Naive B cell (primary cell): ENCODE results near the gene WDR93. TPM values are rescaled to one million over a fixed set of nuclear protein-coding genes. Genes with fewer than 3 reads are reported as not detected.
"Not testable (repeated sequence)": the region's sequence is repeated elsewhere in the genome, so short reads cannot be mapped to it uniquely, and the experiment has no call there.

Experiments used
- ATAC-seq, 2 donors: fragments of 150-1000 bp; cut with Tn5 transposase; 2 replicates each; pipeline ENCODE4 v1.10.0; 2021; ENCODE audit warnings: low read depth in 2 of 2, mild to moderate bottlenecking in 2 of 2, moderate library complexity in 2 of 2
- DNase-seq: peaks from one replicate; pipeline ENCODE4 v3.0.0; 2022
- H3K27ac Mint-ChIP-seq, 6 donors: one replicate each; pipeline ENCODE4 v1.8.0; 2020 to 2022; ENCODE audit warnings: mild to moderate bottlenecking in 6 of 6, mixed read lengths in 6 of 6, moderate library complexity in 5 of 6, inconsistent platforms in 2 of 6
- H3K27me3 Mint-ChIP-seq, 3 donors: one replicate each; pipeline ENCODE4 v1.8.0; 2021 to 2022; ENCODE audit warnings: mixed read lengths in 3 of 3, mild to moderate bottlenecking in 1 of 3
- H3K36me3 Mint-ChIP-seq, 2 donors: one replicate each; pipeline ENCODE4 v1.8.0; 2020 to 2022; ENCODE audit warnings: mixed read lengths in 2 of 2, inconsistent platforms in 1 of 2, mild to moderate bottlenecking in 1 of 2
- H3K4me1 Mint-ChIP-seq, 3 donors: one replicate each; pipeline ENCODE4 v1.8.0; 2020 to 2022; ENCODE audit warnings: mixed read lengths in 3 of 3, inconsistent platforms in 1 of 3, mild to moderate bottlenecking in 1 of 3, moderate library complexity in 1 of 3
- H3K4me3 Mint-ChIP-seq, 8 donors: one replicate each; pipeline ENCODE4 v1.8.0; 2020 to 2022; ENCODE audit warnings: mild to moderate bottlenecking in 8 of 8, mixed read lengths in 8 of 8, moderate library complexity in 8 of 8, inconsistent platforms in 2 of 8
- H3K9me3 Mint-ChIP-seq, 7 donors: one replicate each; pipeline ENCODE4 v1.8.0; 2020 to 2022; ENCODE audit warnings: mixed read lengths in 7 of 7, mild to moderate bottlenecking in 5 of 7, inconsistent platforms in 2 of 7, moderate library complexity in 1 of 7
- polyA plus RNA-seq, 6 donors: library from polyadenylated mRNA; unstranded; fragments of 300-500 nt; fragmentation: Illumina TruSeq; gene quantifications; one replicate each; pipeline ENCODE4 v1.2.3, GENCODE V29; 2021; ENCODE audit warnings: low read depth in 6 of 6

Gene WDR93
- polyA plus RNA-seq, 6 donors from 2014 or later, result not detected

- Mint-ChIP-seq H3K27ac (no peak overlapping the region), H3K4me1 (peaks cover 5 to 13% (median 10%) of the 10 kb centered on the region in 3 donors), H3K4me3 (peak overlapping the region in 7 of 8 donors; percentile 22 to 76 (median 55)), H3K36me3 (no peaks in the 10 kb centered on the region), H3K9me3 (no peaks in the 10 kb centered on the region), H3K27me3 (peaks cover 16 to 36% (median 25%) of the 10 kb centered on the region in 3 donors)
- ATAC-seq, result no peak
- no peak for DNase-seq
These were observed 86.6 kb downstream of the WDR93 start for GRCh38 chr15:89777073-89777751.

- H3K4me3 Mint-ChIP-seq, result peak overlapping the region in 4 of 8 donors; percentile 6 to 54 (median 30)
- H3K27me3 Mint-ChIP-seq, result peaks cover 16 to 36% (median 25%) of the 10 kb centered on the region in 3 donors
- H3K27ac Mint-ChIP-seq, result no peak overlapping the region
- H3K4me1 Mint-ChIP-seq, result peaks cover 5 to 14% (median 13%) of the 10 kb centered on the region in 3 donors
- H3K9me3 Mint-ChIP-seq, result no peaks in the 10 kb centered on the region
- ATAC-seq, result no peak
- H3K36me3 Mint-ChIP-seq, result no peaks in the 10 kb centered on the region
- DNase-seq, result no peak
These were observed 87.3 kb downstream of the WDR93 start for GRCh38 chr15:89777782-89778380.

- Mint-ChIP-seq H3K4me3 (peak overlapping the region in 1 of 8 donors; percentile 70), H3K9me3 (no peaks in the 10 kb centered on the region), H3K4me1 (peaks cover 5 to 14% (median 13%) of the 10 kb centered on the region in 3 donors), H3K27me3 (peaks cover 16 to 35% (median 25%) of the 10 kb centered on the region in 3 donors), H3K27ac (no peak overlapping the region), H3K36me3 (no peaks in the 10 kb centered on the region)
- ATAC-seq (no peak), DNase-seq (no peak)
These were observed 88.2 kb downstream of the WDR93 start for GRCh38 chr15:89778861-89779260.

DNA sequence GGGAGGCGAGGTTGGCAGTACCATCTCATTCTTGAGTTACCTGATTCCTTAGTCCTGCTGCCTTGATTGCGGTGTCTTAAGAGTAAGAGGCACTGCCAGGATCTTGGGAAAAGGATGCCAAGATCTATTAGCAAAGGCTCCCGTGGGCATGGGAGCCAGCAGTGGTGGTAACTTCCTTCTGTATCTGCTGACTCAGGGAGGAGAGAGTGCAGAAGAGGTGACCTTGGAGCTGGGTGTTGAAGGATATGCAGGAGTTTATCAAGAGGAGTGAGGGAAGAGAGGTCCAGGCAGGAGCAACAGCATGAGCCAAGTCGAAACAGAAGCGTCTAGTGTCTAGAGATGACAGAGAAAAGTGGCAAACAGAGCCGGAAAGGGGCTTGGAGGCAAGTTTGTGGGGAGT lies 90.0 kb downstream of the WDR93 start:
- DNase-seq (no peak), ATAC-seq (no peak)
- peak overlapping the region in 2 of 6 donors; percentile 2 to 16 for H3K27ac Mint-ChIP-seq
- H3K4me1 Mint-ChIP-seq, result peaks cover 5 to 14% (median 13%) of the 10 kb centered on the region in 3 donors
- H3K4me3 Mint-ChIP-seq, result no peak overlapping the region
- no peaks in the 10 kb centered on the region for H3K36me3 Mint-ChIP-seq
- H3K27me3 Mint-ChIP-seq, result peaks cover 16 to 31% (median 17%) of the 10 kb centered on the region in 3 donors
- no peaks in the 10 kb centered on the region for H3K9me3 Mint-ChIP-seq

- Mint-ChIP-seq H3K27ac (peak overlapping the region in 1 of 6 donors; percentile 2), H3K4me3 (peak overlapping the region in 2 of 8 donors; percentile 23 to 47), H3K27me3 (peaks cover 16 to 31% (median 17%) of the 10 kb centered on the region in 3 donors), H3K36me3 (no peaks in the 10 kb centered on the region), H3K4me1 (peaks cover 5 to 14% (median 13%) of the 10 kb centered on the region in 3 donors), H3K9me3 (peaks cover 0 to 4% (median 0%) of the 10 kb centered on the region in 7 donors)
- DNase-seq (no peak), ATAC-seq (peak; percentile 48 to 50)
These were observed 90.4 kb downstream of the WDR93 start for GRCh38 chr15:89781055-89781454.

GRCh38 chr15:89781891-89782618 lies 91.4 kb downstream of the WDR93 start:
- Mint-ChIP-seq H3K36me3 (no peaks in the 10 kb centered on the region), H3K4me3 (no peak overlapping the region), H3K9me3 (peaks cover 0 to 4% (median 0%) of the 10 kb centered on the region in 7 donors), H3K27me3 (peaks cover 16 to 28% (median 17%) of the 10 kb centered on the region in 3 donors), H3K27ac (no peak overlapping the region), H3K4me1 (peaks cover 5 to 13% (median 11%) of the 10 kb centered on the region in 3 donors)
- ATAC-seq (peak in 1 of 2 donors; percentile 51), DNase-seq (no peak)

- H3K27ac Mint-ChIP-seq, H3K9me3 Mint-ChIP-seq, DNase-seq, H3K4me3 Mint-ChIP-seq, H3K36me3 Mint-ChIP-seq, ATAC-seq: not testable (repeated sequence)
- Mint-ChIP-seq H3K4me1 (peaks cover 5 to 11% (median 9%) of the 10 kb centered on the region in 3 donors), H3K27me3 (peaks cover 14 to 25% (median 17%) of the 10 kb centered on the region in 3 donors)
These were observed 92.0 kb downstream of the WDR93 start for GRCh38 chr15:89782619-89782950.

DNA sequence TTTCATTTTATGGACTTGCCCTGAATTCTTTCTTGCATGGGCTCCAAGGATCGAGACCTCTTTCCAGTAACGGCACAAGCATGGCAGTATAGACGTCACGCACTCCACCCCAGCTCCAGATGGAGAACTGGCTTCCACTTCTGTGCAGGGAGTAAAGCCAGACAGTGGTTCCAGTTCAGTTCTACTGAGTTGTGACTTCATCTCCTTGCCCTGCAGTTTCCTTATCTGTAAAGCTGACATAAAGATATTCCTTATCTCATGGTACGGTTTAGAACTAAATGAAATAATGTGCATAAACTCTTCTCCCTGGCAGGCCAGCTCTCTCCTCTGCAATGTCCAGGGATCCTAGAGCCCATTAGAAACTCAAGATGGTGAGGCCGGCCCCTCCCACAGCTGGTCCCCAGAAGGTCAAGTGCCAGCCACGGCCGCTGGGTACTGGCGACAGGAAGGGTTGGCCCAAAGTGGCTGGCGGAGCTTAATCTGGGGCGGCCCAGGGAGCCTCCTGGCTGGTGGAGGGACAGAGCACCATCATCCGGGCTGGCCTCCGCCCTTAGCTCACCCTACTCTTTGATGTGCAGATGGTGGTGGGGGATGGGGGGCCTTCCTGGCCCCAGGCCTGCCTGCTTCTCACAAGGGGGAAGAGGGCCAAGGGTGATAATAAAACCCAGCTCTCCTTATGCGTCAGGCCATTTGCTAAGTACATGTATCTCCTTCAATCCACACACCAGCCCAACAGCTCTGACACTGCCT lies 92.7 kb downstream of the WDR93 start:
- no peaks in the 10 kb centered on the region for H3K36me3 Mint-ChIP-seq
- H3K27me3 Mint-ChIP-seq, result peaks cover 13 to 18% (median 15%) of the 10 kb centered on the region in 3 donors
- ATAC-seq (no peak), DNase-seq (no peak)
- peaks cover 5 to 11% (median 9%) of the 10 kb centered on the region in 3 donors for H3K4me1 Mint-ChIP-seq
- H3K27ac Mint-ChIP-seq, result peak overlapping the region in 1 of 6 donors; percentile 91
- H3K4me3 Mint-ChIP-seq, result no peak overlapping the region
- peaks cover 0 to 13% (median 8%) of the 10 kb centered on the region in 7 donors for H3K9me3 Mint-ChIP-seq

DNA sequence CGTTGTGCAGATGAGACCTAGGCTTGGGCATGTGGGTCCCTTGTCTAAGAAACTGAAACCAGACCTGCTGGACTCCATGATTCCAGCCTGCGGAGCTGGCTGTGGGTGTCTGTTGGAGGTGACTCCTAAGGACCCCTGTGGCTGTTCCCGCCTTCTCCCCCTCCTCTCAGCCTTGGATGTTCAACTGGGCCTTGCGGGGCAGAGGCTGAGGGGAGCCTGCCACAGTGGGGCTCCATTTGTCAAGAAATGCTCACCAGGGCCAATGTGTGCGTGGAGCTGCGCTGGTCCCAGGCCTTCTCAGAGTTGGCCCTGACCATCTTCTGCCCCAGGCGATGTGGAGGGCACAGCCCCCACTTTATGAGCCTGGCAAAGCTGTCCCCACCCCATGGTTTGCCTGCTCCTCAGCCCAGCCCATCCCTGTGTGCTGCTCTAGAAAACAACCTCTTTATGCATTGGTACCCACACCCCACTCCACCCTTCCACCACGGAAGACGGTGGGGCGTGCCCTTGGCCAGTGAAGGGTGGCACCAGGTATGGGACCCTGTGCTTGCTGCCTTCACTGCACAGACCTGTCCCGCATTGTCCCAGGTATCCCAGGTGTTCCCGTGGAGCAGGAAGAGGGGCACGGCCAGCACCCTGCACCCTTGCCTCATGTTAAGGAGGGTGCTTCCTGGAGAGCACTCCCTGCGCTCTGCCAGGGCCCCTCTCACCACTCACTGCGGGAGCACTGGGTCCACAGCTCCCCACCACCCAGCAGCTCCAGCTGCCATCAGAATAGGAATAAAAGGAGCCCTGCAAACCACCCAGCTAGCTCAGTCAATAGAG lies 93.5 kb downstream of the WDR93 start:
- Mint-ChIP-seq H3K4me1 (peaks cover 5 to 11% (median 9%) of the 10 kb centered on the region in 3 donors), H3K9me3 (peaks cover 0 to 16% (median 9%) of the 10 kb centered on the region in 7 donors), H3K36me3 (no peaks in the 10 kb centered on the region), H3K4me3 (peak overlapping the region in 1 of 8 donors; percentile 18), H3K27me3 (peaks cover 9 to 13% (median 10%) of the 10 kb centered on the region in 3 donors), H3K27ac (no peak overlapping the region)
- ATAC-seq, result no peak
- no peak for DNase-seq

DNA sequence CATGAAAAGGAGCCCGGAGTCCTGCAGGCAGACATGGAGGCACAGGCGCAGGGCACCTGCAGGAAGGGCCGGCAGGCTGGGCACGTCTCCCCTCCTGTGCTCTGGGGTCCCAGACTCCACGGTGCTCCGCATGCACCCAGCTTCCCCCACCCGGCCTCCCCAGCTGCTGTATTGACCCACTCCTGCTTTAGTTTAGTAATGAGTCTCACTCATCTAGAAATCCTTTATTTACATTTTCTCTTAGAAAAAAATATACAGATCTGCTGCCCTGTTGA lies 94.0 kb downstream of the WDR93 start:
- ATAC-seq, result no peak
- Mint-ChIP-seq H3K4me3 (peak overlapping the region in 1 of 8 donors; percentile 18), H3K4me1 (peaks cover 5 to 11% (median 9%) of the 10 kb centered on the region in 3 donors), H3K27me3 (peaks cover 8 to 13% (median 9%) of the 10 kb centered on the region in 3 donors), H3K9me3 (peaks cover 0 to 17% (median 9%) of the 10 kb centered on the region in 7 donors), H3K36me3 (no peaks in the 10 kb centered on the region), H3K27ac (no peak overlapping the region)
- DNase-seq, result no peak

GRCh38 chr15:89785064-89785773 lies 94.6 kb downstream of the WDR93 start:
- Mint-ChIP-seq H3K27ac (no peak overlapping the region), H3K9me3 (peaks cover 0 to 17% (median 11%) of the 10 kb centered on the region in 7 donors), H3K4me3 (no peak overlapping the region), H3K4me1 (peaks cover 5 to 11% (median 9%) of the 10 kb centered on the region in 3 donors), H3K36me3 (no peaks in the 10 kb centered on the region), H3K27me3 (peaks cover 6 to 13% (median 9%) of the 10 kb centered on the region in 3 donors)
- DNase-seq (no peak), ATAC-seq (no peak)

DNA sequence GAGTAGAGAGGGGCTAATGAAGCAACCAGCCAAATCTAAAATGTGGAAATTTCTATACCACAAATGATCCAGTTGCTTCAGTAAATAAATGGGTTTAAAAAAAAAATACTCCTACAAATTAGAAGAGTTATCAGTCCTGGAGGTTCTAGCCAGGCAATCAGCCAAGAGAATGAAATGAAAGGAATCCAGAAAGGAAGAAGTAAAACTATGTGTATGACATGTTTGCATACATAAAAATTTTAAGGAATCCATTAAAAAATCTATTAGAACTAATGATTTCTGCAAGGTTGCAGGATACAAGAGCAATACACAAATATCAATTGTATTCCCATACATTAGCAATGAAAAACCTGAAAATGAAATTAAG lies 95.1 kb downstream of the WDR93 start:
- Mint-ChIP-seq H3K9me3 (peaks cover 0 to 17% (median 12%) of the 10 kb centered on the region in 7 donors), H3K36me3 (no peaks in the 10 kb centered on the region), H3K27ac (no peak overlapping the region), H3K4me1 (peaks cover 2 to 11% (median 5%) of the 10 kb centered on the region in 3 donors), H3K27me3 (peaks cover under 1 to 10% (median 4%) of the 10 kb centered on the region in 3 donors), H3K4me3 (no peak overlapping the region)
- no peak for DNase-seq
- ATAC-seq, result no peak
